ENCODE results near the gene MPHOSPH9. TPM values are rescaled to one million over a fixed set of nuclear protein-coding genes. Genes with fewer than 3 reads are reported as not detected.

MPHOSPH9 gene
- total RNA-seq, 1 donor from 2014 or later, result 27.2 TPM

DNA sequence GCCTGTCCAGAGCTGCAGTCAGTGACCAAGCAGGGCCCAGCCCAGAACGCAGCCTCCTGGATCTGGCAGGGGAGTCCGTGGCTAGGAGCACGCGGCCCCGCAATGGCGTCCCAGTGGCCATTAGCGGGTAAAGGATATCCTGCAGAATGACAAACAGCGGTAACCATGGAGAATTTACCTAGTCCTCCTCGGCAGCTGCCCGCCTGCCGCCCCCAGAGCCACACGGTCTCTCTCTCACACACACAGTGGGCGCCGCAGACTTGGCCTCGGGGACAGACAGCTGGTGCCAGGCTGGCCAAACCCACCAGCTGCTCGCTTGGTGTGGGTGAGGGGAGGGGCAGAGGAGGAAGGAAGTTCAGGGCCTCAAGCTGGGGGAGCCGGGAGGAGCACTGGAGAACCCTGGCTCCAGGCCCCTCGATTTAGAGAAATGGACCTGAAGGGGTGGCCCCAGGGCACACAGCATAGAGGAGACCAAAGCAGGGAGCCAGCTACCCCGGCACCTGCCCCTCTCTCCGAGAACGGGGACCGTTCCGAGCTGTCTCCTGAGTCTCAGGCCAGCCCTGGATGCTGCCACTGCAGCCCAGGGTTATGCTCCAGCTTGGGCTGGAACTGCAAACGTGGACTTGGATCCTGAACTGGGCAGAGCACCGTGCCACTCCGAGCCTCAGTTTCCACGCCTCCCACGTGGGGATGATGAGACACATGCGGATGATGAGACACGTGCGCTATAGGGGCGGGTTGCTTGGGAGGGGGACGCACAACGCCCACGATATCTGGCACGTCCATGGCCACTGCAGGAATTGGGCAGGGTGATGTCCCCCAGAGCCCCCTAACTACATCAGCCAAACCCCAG is 35.3 kb upstream of the MPHOSPH9 start:
- Mint-ChIP-seq H3K4me1 (ENCODE audit: low read depth) (peaks cover 35% of the 10 kb centered on the region), H3K27me3 (ENCODE audit: low read depth) (no peaks in the 10 kb centered on the region), H3K36me3 (ENCODE audit: low read depth) (peaks cover 8% of the 10 kb centered on the region), H3K9me3 (ENCODE audit: low read depth) (no peaks in the 10 kb centered on the region), H3K4me3 (ENCODE audit: unreplicated experiment) (peak overlapping the region; percentile 56), H3K27ac (ENCODE audit: unreplicated experiment) (peak overlapping the region; percentile 90)
- TF ChIP-seq, protein P1, sequence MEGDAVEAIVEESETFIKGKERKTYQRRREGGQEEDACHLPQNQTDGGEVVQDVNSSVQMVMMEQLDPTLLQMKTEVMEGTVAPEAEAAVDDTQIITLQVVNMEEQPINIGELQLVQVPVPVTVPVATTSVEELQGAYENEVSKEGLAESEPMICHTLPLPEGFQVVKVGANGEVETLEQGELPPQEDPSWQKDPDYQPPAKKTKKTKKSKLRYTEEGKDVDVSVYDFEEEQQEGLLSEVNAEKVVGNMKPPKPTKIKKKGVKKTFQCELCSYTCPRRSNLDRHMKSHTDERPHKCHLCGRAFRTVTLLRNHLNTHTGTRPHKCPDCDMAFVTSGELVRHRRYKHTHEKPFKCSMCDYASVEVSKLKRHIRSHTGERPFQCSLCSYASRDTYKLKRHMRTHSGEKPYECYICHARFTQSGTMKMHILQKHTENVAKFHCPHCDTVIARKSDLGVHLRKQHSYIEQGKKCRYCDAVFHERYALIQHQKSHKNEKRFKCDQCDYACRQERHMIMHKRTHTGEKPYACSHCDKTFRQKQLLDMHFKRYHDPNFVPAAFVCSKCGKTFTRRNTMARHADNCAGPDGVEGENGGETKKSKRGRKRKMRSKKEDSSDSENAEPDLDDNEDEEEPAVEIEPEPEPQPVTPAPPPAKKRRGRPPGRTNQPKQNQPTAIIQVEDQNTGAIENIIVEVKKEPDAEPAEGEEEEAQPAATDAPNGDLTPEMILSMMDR (IDR thresholded peaks at IDR 0.05), result no peak
- peak; percentile 90 for DNase-seq (ENCODE audit: low spot score)

DNA sequence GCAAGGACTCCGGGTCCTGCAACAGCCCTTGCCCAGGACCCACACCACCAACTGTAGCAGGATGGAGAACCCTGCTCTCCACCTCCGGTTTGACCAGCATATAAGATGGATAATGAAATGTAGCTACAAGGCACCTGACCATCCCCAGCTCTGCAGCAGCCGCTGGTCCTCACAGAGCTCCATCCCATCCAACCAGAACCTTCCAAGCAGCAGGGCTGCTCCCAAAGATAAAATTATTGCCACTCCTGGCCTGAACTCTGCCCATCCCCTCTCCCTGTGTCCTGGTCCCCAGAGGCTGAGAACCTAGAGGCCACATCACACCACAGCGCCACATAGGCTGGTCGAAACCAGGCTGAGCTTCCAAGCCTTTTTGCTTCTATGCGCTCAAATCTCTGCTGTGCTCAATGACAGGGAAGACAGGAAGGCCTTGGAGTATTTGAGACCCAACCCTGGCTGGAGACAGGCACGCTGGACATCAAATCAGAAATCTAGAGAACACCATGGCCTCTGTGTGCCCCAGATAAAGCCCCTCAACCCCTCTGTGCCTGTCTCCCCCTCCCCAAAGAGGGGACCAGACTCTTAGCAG is 34.5 kb upstream of the MPHOSPH9 start:
- TF ChIP-seq, protein P1 (IDR thresholded peaks at IDR 0.05), result no peak
- H3K27ac Mint-ChIP-seq (ENCODE audit: unreplicated experiment), result peak overlapping the region; percentile 63
- DNase-seq (ENCODE audit: low spot score), result peak; percentile 26
- no peaks in the 10 kb centered on the region for H3K9me3 Mint-ChIP-seq (ENCODE audit: low read depth)
- H3K36me3 Mint-ChIP-seq (ENCODE audit: low read depth), result peaks cover 12% of the 10 kb centered on the region
- no peak overlapping the region for H3K4me3 Mint-ChIP-seq (ENCODE audit: unreplicated experiment)
- no peaks in the 10 kb centered on the region for H3K27me3 Mint-ChIP-seq (ENCODE audit: low read depth)
- H3K4me1 Mint-ChIP-seq (ENCODE audit: low read depth), result peaks cover 31% of the 10 kb centered on the region

DNA sequence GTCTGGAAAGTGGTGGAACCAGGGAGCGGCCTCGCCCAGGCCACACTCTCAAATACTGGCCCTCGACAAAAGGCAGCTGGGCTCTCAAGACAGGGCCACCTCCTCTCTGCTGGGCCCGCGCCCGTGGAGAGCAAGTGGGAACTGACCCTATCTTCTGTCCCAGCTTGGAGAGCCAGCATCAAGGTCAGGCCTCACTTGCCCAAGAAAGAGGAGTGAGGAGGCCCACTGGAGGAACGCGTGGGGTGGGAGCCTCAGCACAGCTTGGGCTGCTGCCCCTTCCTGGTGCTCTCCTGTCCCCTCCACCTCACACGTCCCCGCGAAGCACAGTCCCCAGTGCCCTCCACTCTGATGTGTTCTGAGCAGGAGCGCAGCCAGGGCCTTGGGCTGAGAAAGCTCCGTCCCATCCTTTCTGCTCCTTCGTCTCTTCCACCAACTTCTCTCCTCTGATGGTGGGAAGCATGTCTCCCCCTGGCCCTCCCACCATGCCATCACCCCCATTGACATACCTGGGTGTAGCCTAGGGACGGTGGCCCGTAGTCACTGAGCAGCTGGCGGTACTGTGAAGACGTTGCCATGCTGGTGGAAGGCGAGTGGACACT is 33.8 kb upstream of the MPHOSPH9 start:
- no peaks in the 10 kb centered on the region for H3K27me3 Mint-ChIP-seq (ENCODE audit: low read depth)
- peak; percentile 78 for DNase-seq (ENCODE audit: low spot score)
- TF ChIP-seq, protein P1 (IDR thresholded peaks at IDR 0.05), result no peak
- no peak overlapping the region for H3K27ac Mint-ChIP-seq (ENCODE audit: unreplicated experiment)
- H3K4me1 Mint-ChIP-seq (ENCODE audit: low read depth), result peaks cover 27% of the 10 kb centered on the region
- peaks cover 18% of the 10 kb centered on the region for H3K36me3 Mint-ChIP-seq (ENCODE audit: low read depth)
- no peak overlapping the region for H3K4me3 Mint-ChIP-seq (ENCODE audit: unreplicated experiment)
- no peaks in the 10 kb centered on the region for H3K9me3 Mint-ChIP-seq (ENCODE audit: low read depth)

DNA sequence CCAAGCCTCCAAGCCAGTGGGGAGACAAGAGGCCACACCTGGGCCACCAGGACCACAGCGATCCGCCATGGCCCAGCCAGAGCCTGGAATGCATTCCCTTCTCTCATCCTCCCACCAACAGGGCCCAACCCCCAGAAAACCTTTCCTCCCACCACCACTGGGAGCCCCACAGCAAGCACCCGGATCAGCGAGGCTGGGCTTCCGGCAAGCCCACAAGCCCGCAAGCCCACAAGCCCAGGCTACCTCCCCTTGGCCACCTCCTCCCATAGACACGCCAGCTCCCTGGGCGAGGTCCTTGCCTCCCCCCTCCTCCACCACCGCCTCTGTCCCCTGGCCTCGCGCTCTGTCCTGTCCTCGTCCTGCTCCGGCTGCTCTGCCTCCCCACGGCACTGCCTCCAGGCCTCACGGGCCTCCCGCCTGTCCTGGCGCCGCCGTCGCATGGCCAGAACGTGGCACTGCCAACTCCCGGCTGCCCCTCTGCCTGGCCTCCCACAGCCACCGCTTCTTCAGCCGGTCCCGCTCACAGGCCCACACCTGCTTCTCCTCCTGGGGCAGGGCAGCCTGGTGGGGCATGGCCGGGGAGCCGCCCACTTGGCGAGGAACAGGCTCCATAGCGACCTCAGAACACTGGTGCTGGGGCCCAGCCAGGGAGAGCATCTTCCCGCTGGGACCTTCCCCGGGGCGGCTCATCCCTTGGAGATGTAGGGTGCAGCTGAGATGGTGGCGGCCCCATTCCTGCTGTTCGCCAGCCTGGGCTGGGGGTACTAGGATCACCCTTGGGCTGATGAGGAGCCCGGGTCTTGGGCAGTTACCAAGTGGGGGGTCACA is 33.1 kb upstream of the MPHOSPH9 start:
- Mint-ChIP-seq H3K36me3 (ENCODE audit: low read depth) (peaks cover 22% of the 10 kb centered on the region), H3K4me3 (ENCODE audit: unreplicated experiment) (no peak overlapping the region), H3K27me3 (ENCODE audit: low read depth) (no peaks in the 10 kb centered on the region), H3K9me3 (ENCODE audit: low read depth) (no peaks in the 10 kb centered on the region), H3K4me1 (ENCODE audit: low read depth) (peaks cover 27% of the 10 kb centered on the region), H3K27ac (ENCODE audit: unreplicated experiment) (no peak overlapping the region)
- TF ChIP-seq, protein P1 (IDR thresholded peaks at IDR 0.05), result no peak
- peak; percentile 92 for DNase-seq (ENCODE audit: low spot score)
